ENCODE results near the gene MX2. TPM values are rescaled to one million over a fixed set of nuclear protein-coding genes. Genes with fewer than 3 reads are reported as not detected.

The MX2 gene
- total and polyA plus RNA-seq, 2 of the 4 experiments (the other 2 are of a cell fraction): 0.53 to 0.54 TPM

DNA sequence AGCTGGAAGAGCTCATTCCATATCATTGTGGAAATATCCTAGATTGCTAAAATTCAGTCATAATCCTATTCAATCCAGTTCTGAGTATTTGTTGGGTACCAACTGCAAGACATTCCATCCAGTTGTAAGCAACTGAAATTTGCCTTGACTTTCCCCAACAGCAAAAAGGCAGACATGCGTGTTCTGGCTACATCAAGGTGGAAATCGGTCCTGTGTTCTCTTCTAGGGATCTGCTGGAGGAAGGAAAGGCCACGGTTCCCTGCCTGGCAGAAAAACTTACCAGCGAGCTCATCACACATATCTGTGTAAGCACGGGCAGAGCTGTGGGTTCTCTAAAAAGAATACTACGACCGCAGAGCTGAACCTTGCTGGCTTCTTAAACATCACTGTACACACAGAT, 81.7 kb downstream of the MX2 start:
- Histone ChIP-seq H2BK5ac (ENCODE audit: low read depth, low read length, poor library complexity, severe bottlenecking) (no peak overlapping the region), H3K4ac (ENCODE audit: low read depth, low read length) (no peak overlapping the region), H3K4me3 (ENCODE audit: insufficient read depth, low read depth, low read length) (no peak overlapping the region), H3K4me1 (ENCODE audit: control insufficient read depth, insufficient read depth, low read length) (no peaks in the 10 kb centered on the region), H2AFZ (replicated peaks; ENCODE audit: low read length, poor library complexity) (no peak overlapping the region), H4K8ac (ENCODE audit: low read depth in 2 of 2, low read length in 2 of 2) (no peak overlapping the region), H3K27ac (ENCODE audit: insufficient read depth, low read length) (no peak overlapping the region), H2BK20ac (ENCODE audit: low read depth, low read length) (no peak overlapping the region), H2AK9ac (replicated peaks; ENCODE audit: low read depth, low read length, poor library complexity) (no peak overlapping the region), H2BK120ac (ENCODE audit: low read depth, low read length) (no peak overlapping the region), H3K79me1 (ENCODE audit: low read depth in 1 of 2, low read length in 2 of 2) (no peaks in the 10 kb centered on the region), H2AK5ac (ENCODE audit: low read depth, low read length) (no peak overlapping the region), H3K18ac (ENCODE audit: low read depth, low read length) (no peak overlapping the region), H3K9me3 (ENCODE audit: control insufficient read depth, insufficient read depth, low read length) (no peaks in the 10 kb centered on the region), H3K36me3 (ENCODE audit: control insufficient read depth, insufficient read depth, low read length) (no peaks in the 10 kb centered on the region), H3K23ac (ENCODE audit: low read depth, low read length) (no peak overlapping the region), H3K4me2 (ENCODE audit: low read depth, low read length) (no peak overlapping the region), H3K14ac (replicated peaks; ENCODE audit: low read depth, low read length) (no peak overlapping the region), H4K91ac (ENCODE audit: insufficient read depth, low read depth, low read length) (no peak overlapping the region), H3K27me3 (ENCODE audit: control insufficient read depth, insufficient read depth, low read length) (no peaks in the 10 kb centered on the region), H2BK15ac (ENCODE audit: low read depth, low read length) (no peak overlapping the region), H3K9me1 (ENCODE audit: insufficient read depth, low read length) (no peaks in the 10 kb centered on the region), H3K9ac (ENCODE audit: low read depth, low read length) (no peak overlapping the region), H3K56ac (ENCODE audit: extremely low read depth, insufficient read depth, low read length) (no peak overlapping the region), H4K5ac (ENCODE audit: low read depth, low read length) (no peak overlapping the region), H4K20me1 (ENCODE audit: insufficient read depth, low read length) (no peaks in the 10 kb centered on the region; the same call in 1 of the 2 replicates)
- TF ChIP-seq MXI1 (IDR thresholded peaks at IDR 0.05; ENCODE audit: borderline replicate concordance, low read depth, low read length): no peak
- no peak for TF ChIP-seq CEBPB (IDR thresholded peaks at IDR 0.05; ENCODE audit: low read depth, low read length)
- no peak for TF ChIP-seq SMC3 (IDR thresholded peaks at IDR 0.05; ENCODE audit: low read depth, low read length)
- TF ChIP-seq BHLHE40 (IDR thresholded peaks at IDR 0.05; ENCODE audit: low read depth, low read length): no peak
- TF ChIP-seq RAD21 (IDR thresholded peaks at IDR 0.05; ENCODE audit: low read length): no peak
- TF ChIP-seq FOS (IDR thresholded peaks at IDR 0.05; ENCODE audit: low read depth, low read length): no peak
- TF ChIP-seq MAFK (IDR thresholded peaks at IDR 0.05; ENCODE audit: low read depth, low read length): no peak
- TF ChIP-seq NFE2L2 (IDR thresholded peaks at IDR 0.05; ENCODE audit: low read depth, low read length): no peak
- no peak for TF ChIP-seq POLR2A (IDR thresholded peaks at IDR 0.05; ENCODE audit: low read depth, low read length)
- TF ChIP-seq CHD1 (IDR thresholded peaks at IDR 0.05; ENCODE audit: low read depth, low read length): no peak
- TF ChIP-seq, protein P1, sequence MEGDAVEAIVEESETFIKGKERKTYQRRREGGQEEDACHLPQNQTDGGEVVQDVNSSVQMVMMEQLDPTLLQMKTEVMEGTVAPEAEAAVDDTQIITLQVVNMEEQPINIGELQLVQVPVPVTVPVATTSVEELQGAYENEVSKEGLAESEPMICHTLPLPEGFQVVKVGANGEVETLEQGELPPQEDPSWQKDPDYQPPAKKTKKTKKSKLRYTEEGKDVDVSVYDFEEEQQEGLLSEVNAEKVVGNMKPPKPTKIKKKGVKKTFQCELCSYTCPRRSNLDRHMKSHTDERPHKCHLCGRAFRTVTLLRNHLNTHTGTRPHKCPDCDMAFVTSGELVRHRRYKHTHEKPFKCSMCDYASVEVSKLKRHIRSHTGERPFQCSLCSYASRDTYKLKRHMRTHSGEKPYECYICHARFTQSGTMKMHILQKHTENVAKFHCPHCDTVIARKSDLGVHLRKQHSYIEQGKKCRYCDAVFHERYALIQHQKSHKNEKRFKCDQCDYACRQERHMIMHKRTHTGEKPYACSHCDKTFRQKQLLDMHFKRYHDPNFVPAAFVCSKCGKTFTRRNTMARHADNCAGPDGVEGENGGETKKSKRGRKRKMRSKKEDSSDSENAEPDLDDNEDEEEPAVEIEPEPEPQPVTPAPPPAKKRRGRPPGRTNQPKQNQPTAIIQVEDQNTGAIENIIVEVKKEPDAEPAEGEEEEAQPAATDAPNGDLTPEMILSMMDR (conservative IDR thresholded peaks at IDR 0.05; ENCODE audit: low read depth, low read length): no peak
- TF ChIP-seq RCOR1 (IDR thresholded peaks at IDR 0.05; ENCODE audit: insufficient replicate concordance, low read length): no peak
- no peak for TF ChIP-seq RFX5 (IDR thresholded peaks at IDR 0.05; ENCODE audit: low read depth, low read length)
- TF ChIP-seq, protein P2, sequence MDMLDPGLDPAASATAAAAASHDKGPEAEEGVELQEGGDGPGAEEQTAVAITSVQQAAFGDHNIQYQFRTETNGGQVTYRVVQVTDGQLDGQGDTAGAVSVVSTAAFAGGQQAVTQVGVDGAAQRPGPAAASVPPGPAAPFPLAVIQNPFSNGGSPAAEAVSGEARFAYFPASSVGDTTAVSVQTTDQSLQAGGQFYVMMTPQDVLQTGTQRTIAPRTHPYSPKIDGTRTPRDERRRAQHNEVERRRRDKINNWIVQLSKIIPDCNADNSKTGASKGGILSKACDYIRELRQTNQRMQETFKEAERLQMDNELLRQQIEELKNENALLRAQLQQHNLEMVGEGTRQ (IDR thresholded peaks at IDR 0.05; ENCODE audit: low read depth, low read length): no peak
- TF ChIP-seq MAZ (IDR thresholded peaks at IDR 0.05; ENCODE audit: borderline replicate concordance, low read depth, low read length): no peak
- TF ChIP-seq, protein P3, sequence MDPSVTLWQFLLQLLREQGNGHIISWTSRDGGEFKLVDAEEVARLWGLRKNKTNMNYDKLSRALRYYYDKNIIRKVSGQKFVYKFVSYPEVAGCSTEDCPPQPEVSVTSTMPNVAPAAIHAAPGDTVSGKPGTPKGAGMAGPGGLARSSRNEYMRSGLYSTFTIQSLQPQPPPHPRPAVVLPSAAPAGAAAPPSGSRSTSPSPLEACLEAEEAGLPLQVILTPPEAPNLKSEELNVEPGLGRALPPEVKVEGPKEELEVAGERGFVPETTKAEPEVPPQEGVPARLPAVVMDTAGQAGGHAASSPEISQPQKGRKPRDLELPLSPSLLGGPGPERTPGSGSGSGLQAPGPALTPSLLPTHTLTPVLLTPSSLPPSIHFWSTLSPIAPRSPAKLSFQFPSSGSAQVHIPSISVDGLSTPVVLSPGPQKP (IDR thresholded peaks at IDR 0.05; ENCODE audit: borderline replicate concordance, low read depth, low read length): no peak
- dilution Hi-C loops (cut with HindIII; ENCODE audit: low sequenced_read_pairs, unreplicated experiment): no loop called here
- BruUV-seq (replicated peaks): no TSS peak
- ChIA-PET CTCF (no interaction called here), POLR2A (ENCODE audit: unreplicated experiment) (no interaction called here)
- intact Hi-C loops (cut with micrococcal nuclease): no loop called here
- WGBS, 2 experiments (ENCODE audit: extremely low coverage in 2 of 2, insufficient read length in 1 of 2): no CpG with 5 or more reads among the region's 7 CpGs
- ATAC-seq (ENCODE audit: low read depth): no peak
- no peak for DNase-seq
- in situ Hi-C loops (cut with MboI; ENCODE audit: low sequenced_read_pairs): no loop called here
